ENCODE measurements around the gene MAT2A. TPM values are rescaled to one million over a fixed set of nuclear protein-coding genes. Genes with fewer than 3 reads are reported as not detected.
"Not testable (repeated sequence)": the region's sequence is repeated elsewhere in the genome, so short reads cannot be mapped to it uniquely, and the experiment has no call there.

The MAT2A gene
- total RNA-seq, 4 donors from 2014 or later: 33.2 to 131 (median 56.0) TPM

DNA sequence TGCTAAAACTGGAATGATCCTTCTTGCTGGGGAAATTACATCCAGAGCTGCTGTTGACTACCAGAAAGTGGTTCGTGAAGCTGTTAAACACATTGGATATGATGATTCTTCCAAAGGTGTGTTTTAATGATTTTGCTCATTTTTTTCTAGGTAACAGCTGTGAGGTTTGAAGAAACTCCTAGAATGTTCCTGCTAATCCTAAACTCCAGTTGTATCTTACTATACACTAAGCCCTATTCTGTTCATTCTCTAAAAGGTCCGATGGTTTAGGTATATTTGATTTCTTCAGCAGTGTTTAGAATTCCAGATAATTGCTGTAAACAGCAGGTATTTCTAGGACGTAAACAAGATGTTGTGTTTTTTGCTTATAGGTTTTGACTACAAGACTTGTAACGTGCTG is 2.3 kb downstream of the MAT2A start:
- DNase-seq (no peak), ATAC-seq (no peak)
- in situ Hi-C loops (cut with MboI; ENCODE audit: low sequenced_read_pairs in 4 of 4): no loop called here
- H3K9me3 ChIP-seq: no peaks in the 10 kb centered on the region
- no peak for TF ChIP-seq CTCF (IDR thresholded peaks at IDR 0.05 in 4 of 5, conservative IDR thresholded peaks at IDR 0.05 in 1 of 5)
- TF ChIP-seq POLR2A (IDR thresholded peaks at IDR 0.05): no peak
- peak overlapping the region; percentile 74 to 90 (median 84) for H3K4me3 ChIP-seq
- H3K27me3 ChIP-seq: no peaks in the 10 kb centered on the region
- intact Hi-C loops (cut with DNase I; ENCODE audit: low total_unique reads): loop anchor here (2.0 kb wide), 1 partner anchor 62 kb away; the partner anchor contains the start of gene TMEM150A
- H3K4me1 ChIP-seq: peaks cover 62 to 63% of the 10 kb centered on the region in 2 donors
- H3K36me3 ChIP-seq: peaks cover 0 to 54% of the 10 kb centered on the region in 2 donors
- H3K27ac ChIP-seq: peak overlapping the region; percentile 97 to 99 (median 98)

- intact Hi-C loops (cut with DNase I; ENCODE audit: low total_unique reads) (loop anchor here (2.0 kb wide), 1 partner anchor 61 kb away; the partner anchor contains the start of gene TMEM150A), in situ Hi-C loops (cut with MboI; ENCODE audit: low sequenced_read_pairs in 4 of 4) (no loop called here)
- Histone ChIP-seq H3K4me1 (peaks cover 60 to 63% of the 10 kb centered on the region in 2 donors), H3K27me3 (no peaks in the 10 kb centered on the region), H3K4me3 (peak overlapping the region; percentile 74 to 90 (median 84)), H3K27ac (peak overlapping the region; percentile 97 to 99 (median 98)), H3K9me3 (no peaks in the 10 kb centered on the region), H3K36me3 (peaks cover 0 to 54% of the 10 kb centered on the region in 2 donors)
- DNase-seq (no peak), ATAC-seq (no peak)
- TF ChIP-seq CTCF (IDR thresholded peaks at IDR 0.05 in 4 of 5, conservative IDR thresholded peaks at IDR 0.05 in 1 of 5): no peak
- no peak for TF ChIP-seq POLR2A (IDR thresholded peaks at IDR 0.05)
Observed at GRCh38 chr2:85541753-85542457, 2.9 kb downstream of the MAT2A start.

DNA sequence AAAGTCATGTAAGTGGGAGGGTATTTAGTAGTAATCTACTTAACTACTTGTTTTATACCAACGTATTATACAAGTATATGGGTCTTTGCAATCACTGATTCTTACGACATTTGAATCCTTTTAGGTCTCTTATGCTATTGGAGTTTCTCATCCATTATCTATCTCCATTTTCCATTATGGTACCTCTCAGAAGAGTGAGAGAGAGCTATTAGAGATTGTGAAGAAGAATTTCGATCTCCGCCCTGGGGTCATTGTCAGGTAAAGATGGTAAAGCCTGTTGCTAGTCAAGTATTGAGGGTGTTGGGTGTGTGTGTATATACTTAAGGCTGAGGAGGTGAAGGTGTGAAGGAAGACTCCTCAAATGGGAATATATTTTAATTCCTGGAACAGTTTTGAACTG is 3.8 kb downstream of the MAT2A start:
- H3K4me1 ChIP-seq: peaks cover 53 to 56% of the 10 kb centered on the region in 2 donors

DNA sequence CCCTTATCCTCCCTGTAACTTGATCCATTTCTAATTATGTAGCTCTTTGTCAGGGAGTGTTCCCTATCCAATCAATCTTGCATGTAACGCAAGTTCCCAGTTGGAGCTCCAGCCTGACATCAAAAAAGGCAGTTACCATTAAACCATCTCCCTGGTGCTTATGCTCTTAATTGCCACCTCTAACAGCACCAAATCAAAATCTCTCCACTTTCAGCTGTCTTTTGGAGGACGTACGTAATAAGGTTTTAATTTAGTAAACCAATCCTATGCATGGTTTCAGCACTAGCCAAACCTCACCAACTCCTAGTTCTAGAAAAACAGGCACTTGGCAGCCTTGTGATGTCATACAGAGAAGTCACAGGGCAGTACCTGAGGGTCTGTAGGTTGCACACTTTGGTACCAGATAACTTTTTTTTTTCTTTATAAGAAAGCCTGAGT is 5.3 kb downstream of the MAT2A start:
- Histone ChIP-seq H3K27ac (peak overlapping the region; percentile 81 to 99 (median 98)), H3K36me3 (peaks cover 0 to 54% of the 10 kb centered on the region in 2 donors), H3K4me1 (peaks cover 53 to 56% of the 10 kb centered on the region in 2 donors)
- ATAC-seq; intact Hi-C loops (cut with DNase I; ENCODE audit: low total_unique reads); H3K4me3 ChIP-seq; in situ Hi-C loops (cut with MboI; ENCODE audit: low sequenced_read_pairs in 4 of 4); H3K27me3 ChIP-seq; DNase-seq; H3K9me3 ChIP-seq: not testable (repeated sequence)

More for the DNA sequence above, 3.8 kb downstream of the MAT2A start:
- H3K27me3 ChIP-seq: no peaks in the 10 kb centered on the region
- H3K27ac ChIP-seq: peak overlapping the region; percentile 97 to 99 (median 98)
- in situ Hi-C loops (cut with MboI; ENCODE audit: low sequenced_read_pairs in 4 of 4): no loop called here
- H3K4me3 ChIP-seq: peak overlapping the region in 1 of 4 donors; percentile 87
- TF ChIP-seq CTCF (IDR thresholded peaks at IDR 0.05 in 4 of 5, conservative IDR thresholded peaks at IDR 0.05 in 1 of 5) (no peak), POLR2A (IDR thresholded peaks at IDR 0.05) (no peak)
- DNase-seq: no peak
- peaks cover 0 to 54% of the 10 kb centered on the region in 2 donors for H3K36me3 ChIP-seq
- H3K9me3 ChIP-seq: no peaks in the 10 kb centered on the region
- intact Hi-C loops (cut with DNase I; ENCODE audit: low total_unique reads): no loop called here
- no peak for ATAC-seq

GRCh38 chr2:85544915-85545779 is 6.2 kb downstream of the MAT2A start:
- H3K27me3 ChIP-seq; intact Hi-C loops (cut with DNase I; ENCODE audit: low total_unique reads); DNase-seq; H3K4me3 ChIP-seq; H3K9me3 ChIP-seq: not testable (repeated sequence)
- peak; percentile 13 to 34 for ATAC-seq
- Histone ChIP-seq H3K4me1 (peaks cover 58 to 64% of the 10 kb centered on the region in 2 donors), H3K27ac (peak overlapping the region; percentile 81 to 99 (median 98)), H3K36me3 (peaks cover 0 to 53% of the 10 kb centered on the region in 2 donors)
- in situ Hi-C loops (cut with MboI; ENCODE audit: low sequenced_read_pairs in 4 of 4): loop anchor here in 1 of 4 donors (5.0 kb wide), 1 partner anchor 123 kb away; no protein-coding TSS in a partner anchor
